HL-60 (cell line): Measurements from ENCODE around the gene TIMP3.

ENCODE experiments used
- DNase-seq, 2 experiments: peaks; one replicate each; pipeline ENCODE4 v3.0.0-alpha.2; 2010 to 2020; ENCODE audit warnings: low read depth in 1 of 2, low spot score in 1 of 2
- H3K27ac ChIP-seq: fragments of 250-450 bp; sonication (Bioruptor Pico); replicated peaks from 2 replicates; pipeline ENCODE4 v1.5.1; 2020; ENCODE audit warnings: mild to moderate bottlenecking, moderate library complexity
- H3K27me3 ChIP-seq: fragments of 250-450 bp; sonication (Bioruptor Pico); 2 replicates; pipeline ENCODE4 v1.5.1; 2021; ENCODE audit warnings: mild to moderate bottlenecking, moderate library complexity; ENCODE audit not compliant: insufficient read depth, poor library complexity, severe bottlenecking
- H3K4me3 ChIP-seq: replicated peaks from 2 replicates; pipeline ENCODE4 v1.5.1; 2011; ENCODE audit warnings: mild to moderate bottlenecking, control low read depth, low read length; ENCODE audit not compliant: insufficient read depth
- GABPA ChIP-seq: IDR thresholded peaks from 2 replicates; pipeline ENCODE4 v1.6.1; 2012; ENCODE audit warnings: low read depth
- POLR2AphosphoS5 ChIP-seq: IDR thresholded peaks from 2 replicates; pipeline ENCODE4 v1.6.1; 2012; ENCODE audit warnings: low read depth
- SPI1 ChIP-seq: IDR thresholded peaks from 2 replicates; pipeline ENCODE4 v1.6.1; 2012; ENCODE audit warnings: low read depth, mild to moderate bottlenecking, borderline replicate concordance
- TF ChIP-seq, protein P1 (sequence below): IDR thresholded peaks from one replicate; pipeline ENCODE4 v1.5.1; 2011; ENCODE audit warnings: low read length, control low read depth, inconsistent platforms; ENCODE audit not compliant: insufficient read depth
- TF ChIP-seq, protein P2 (sequence below): IDR thresholded peaks from 2 replicates; pipeline ENCODE4 v1.6.1; 2012; ENCODE audit warnings: low read depth; ENCODE audit not compliant: insufficient replicate concordance

The TIMP3 gene

DNA sequence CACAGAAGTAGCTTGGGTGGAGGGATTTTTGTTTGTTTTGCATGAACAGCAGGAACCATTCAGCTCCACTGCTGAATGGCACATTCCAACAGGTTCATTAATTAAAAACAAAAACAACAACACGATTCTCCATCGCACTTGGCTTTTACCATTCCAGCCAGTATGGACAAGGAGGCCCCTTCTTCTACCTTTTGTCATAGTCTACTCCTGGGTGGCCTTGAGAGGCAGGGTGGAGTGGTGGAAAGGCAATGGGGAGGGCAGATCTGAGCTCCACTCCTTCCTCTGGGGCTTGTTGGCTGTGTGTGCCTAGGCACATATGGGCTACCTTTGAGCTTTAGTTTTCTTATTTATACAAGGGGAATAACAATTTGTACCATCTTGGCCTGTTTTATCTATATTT lies 4.8 kb downstream of the TIMP3 start:
- Histone ChIP-seq H3K27me3 (peaks cover 25% of the 10 kb centered on the region), H3K27ac (no peak overlapping the region), H3K4me3 (no peak overlapping the region)
- TF ChIP-seq SPI1 (no peak), GABPA (no peak), POLR2AphosphoS5 (no peak)
- TF ChIP-seq, protein P1, sequence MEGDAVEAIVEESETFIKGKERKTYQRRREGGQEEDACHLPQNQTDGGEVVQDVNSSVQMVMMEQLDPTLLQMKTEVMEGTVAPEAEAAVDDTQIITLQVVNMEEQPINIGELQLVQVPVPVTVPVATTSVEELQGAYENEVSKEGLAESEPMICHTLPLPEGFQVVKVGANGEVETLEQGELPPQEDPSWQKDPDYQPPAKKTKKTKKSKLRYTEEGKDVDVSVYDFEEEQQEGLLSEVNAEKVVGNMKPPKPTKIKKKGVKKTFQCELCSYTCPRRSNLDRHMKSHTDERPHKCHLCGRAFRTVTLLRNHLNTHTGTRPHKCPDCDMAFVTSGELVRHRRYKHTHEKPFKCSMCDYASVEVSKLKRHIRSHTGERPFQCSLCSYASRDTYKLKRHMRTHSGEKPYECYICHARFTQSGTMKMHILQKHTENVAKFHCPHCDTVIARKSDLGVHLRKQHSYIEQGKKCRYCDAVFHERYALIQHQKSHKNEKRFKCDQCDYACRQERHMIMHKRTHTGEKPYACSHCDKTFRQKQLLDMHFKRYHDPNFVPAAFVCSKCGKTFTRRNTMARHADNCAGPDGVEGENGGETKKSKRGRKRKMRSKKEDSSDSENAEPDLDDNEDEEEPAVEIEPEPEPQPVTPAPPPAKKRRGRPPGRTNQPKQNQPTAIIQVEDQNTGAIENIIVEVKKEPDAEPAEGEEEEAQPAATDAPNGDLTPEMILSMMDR: no peak
- DNase-seq: no peak

DNA sequence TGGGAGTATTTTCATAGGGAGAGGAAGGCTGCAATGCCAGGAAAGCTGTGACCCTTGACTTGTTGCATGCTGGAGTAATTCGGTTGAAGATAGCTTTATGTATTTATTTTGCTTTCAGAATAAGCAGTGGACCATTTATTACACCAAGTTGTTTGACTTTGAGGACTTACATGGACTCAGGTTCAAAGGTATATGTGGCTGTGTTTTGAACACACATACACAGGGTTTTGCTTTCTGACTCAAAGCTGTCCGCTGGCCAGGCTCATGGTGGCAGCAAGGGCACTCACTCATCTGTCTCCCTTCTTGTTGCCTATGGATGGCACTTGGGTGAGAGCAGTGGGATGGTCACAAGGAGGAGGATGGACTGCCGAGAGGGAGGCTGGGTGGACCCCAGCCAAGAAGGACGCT lies 6.5 kb downstream of the TIMP3 start:
- Histone ChIP-seq H3K27ac (no peak overlapping the region), H3K4me3 (no peak overlapping the region), H3K27me3 (peaks cover 10% of the 10 kb centered on the region)
- TF ChIP-seq POLR2AphosphoS5: no peak
- TF ChIP-seq, protein P2, sequence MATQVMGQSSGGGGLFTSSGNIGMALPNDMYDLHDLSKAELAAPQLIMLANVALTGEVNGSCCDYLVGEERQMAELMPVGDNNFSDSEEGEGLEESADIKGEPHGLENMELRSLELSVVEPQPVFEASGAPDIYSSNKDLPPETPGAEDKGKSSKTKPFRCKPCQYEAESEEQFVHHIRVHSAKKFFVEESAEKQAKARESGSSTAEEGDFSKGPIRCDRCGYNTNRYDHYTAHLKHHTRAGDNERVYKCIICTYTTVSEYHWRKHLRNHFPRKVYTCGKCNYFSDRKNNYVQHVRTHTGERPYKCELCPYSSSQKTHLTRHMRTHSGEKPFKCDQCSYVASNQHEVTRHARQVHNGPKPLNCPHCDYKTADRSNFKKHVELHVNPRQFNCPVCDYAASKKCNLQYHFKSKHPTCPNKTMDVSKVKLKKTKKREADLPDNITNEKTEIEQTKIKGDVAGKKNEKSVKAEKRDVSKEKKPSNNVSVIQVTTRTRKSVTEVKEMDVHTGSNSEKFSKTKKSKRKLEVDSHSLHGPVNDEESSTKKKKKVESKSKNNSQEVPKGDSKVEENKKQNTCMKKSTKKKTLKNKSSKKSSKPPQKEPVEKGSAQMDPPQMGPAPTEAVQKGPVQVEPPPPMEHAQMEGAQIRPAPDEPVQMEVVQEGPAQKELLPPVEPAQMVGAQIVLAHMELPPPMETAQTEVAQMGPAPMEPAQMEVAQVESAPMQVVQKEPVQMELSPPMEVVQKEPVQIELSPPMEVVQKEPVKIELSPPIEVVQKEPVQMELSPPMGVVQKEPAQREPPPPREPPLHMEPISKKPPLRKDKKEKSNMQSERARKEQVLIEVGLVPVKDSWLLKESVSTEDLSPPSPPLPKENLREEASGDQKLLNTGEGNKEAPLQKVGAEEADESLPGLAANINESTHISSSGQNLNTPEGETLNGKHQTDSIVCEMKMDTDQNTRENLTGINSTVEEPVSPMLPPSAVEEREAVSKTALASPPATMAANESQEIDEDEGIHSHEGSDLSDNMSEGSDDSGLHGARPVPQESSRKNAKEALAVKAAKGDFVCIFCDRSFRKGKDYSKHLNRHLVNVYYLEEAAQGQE: no peak
- TF ChIP-seq, protein P1: no peak
- no peak for TF ChIP-seq GABPA
- no peak for TF ChIP-seq SPI1
- no peak for DNase-seq

DNA sequence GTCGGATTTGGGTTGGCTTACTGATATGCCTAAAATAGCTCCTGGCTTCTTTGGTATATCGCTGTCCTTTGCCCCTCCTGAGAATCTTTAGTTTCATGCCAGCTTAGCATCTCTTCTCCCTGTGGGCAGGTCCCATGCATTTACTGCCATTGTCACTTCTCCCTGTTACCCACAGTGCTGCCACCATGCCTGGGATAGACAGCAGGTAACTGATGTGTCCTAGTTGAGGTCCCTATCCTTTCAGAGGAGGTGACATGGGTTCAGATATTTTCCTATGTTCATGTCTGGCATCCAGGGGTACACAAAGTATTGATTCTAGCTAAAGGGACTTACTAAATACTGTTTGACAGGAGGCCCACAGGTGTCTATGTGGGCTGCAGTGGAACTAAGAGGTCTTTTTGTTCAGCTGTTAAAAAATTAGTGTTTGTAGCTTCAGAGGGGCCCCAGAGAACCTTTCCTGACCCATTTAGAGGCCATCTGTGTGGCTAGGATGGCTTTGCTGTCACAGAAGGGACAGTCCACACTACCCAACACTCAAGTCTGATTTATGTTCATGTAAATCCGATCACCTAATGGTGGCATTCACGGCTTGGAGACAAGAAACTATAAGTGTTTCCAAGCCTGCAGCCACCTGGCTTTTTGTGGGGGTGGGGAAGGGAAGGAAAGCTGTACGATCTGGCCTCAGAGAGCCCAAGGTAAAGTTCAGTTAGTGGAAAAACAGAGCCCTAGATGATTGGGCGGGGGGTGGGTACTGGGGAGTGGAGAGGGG lies 8.5 kb downstream of the TIMP3 start:
- TF ChIP-seq POLR2AphosphoS5 (no peak), GABPA (no peak), SPI1 (no peak)
- TF ChIP-seq, protein P2: no peak
- TF ChIP-seq, protein P1: no peak
- Histone ChIP-seq H3K27me3 (peaks cover 4% of the 10 kb centered on the region), H3K27ac (no peak overlapping the region), H3K4me3 (no peak overlapping the region)
- DNase-seq: no peak
